Naive thymus-derived CD4-positive, alpha-beta T cell (primary cell): ENCODE results near the gene ABR. TPM values are rescaled to one million over a fixed set of nuclear protein-coding genes. Genes with fewer than 3 reads are reported as not detected.

Experiments used
- ATAC-seq: fragments of 150-1000 bp; cut with Tn5 transposase; 2 replicates; pipeline ENCODE4 v1.10.0; 2021; ENCODE audit warnings: mild to moderate bottlenecking, moderate library complexity
- CTCF ChIA-PET: fragments of 350-600 bp; sonication (Branson Sonifier 250); formaldehyde crosslinking; loops from one replicate; lab custom pipeline; 2021; ENCODE audit warnings: antibody characterized with exemption; lab: Charles Lee
- POLR2A ChIA-PET: fragments of 350-600 bp; sonication (Branson Sonifier 250); formaldehyde crosslinking; loops from one replicate; lab custom pipeline; 2021; ENCODE audit warnings: antibody characterized with exemption, inconsistent platforms; lab: Charles Lee
- DNase-seq, 9 donors: peaks; one replicate each; pipeline versions ENCODE4 v3.0.0 to v3.0.0-alpha.2; 2020 to 2022; ENCODE audit warnings: mixed read lengths in 1 of 9
- H3K27ac ChIP-seq: one replicate; pipeline ENCODE4 v1.7.0; 2013; ENCODE audit warnings: mild to moderate bottlenecking, low read depth, low read length, moderate library complexity
- H3K27me3 ChIP-seq, 2 donors: one replicate each; pipeline ENCODE4 v1.7.0; 2013; ENCODE audit warnings: low read length in 2 of 2, mild to moderate bottlenecking in 2 of 2, moderate library complexity in 2 of 2; ENCODE audit not compliant: control insufficient read depth in 2 of 2, insufficient read depth in 2 of 2
- H3K36me3 ChIP-seq, 3 experiments: 1 replicate in 2 of 3; 2 replicates in 1 of 3; pipeline ENCODE4 v1.7.0; 2013; ENCODE audit warnings: low read length in 3 of 3, mild to moderate bottlenecking in 3 of 3, moderate library complexity in 1 of 3; ENCODE audit not compliant: insufficient read depth in 3 of 3, control insufficient read depth in 2 of 3
- H3K4me1 ChIP-seq, 2 donors: one replicate each; pipeline ENCODE4 v1.7.0; 2013; ENCODE audit warnings: low read length in 2 of 2, mild to moderate bottlenecking in 2 of 2, moderate library complexity in 1 of 2; ENCODE audit not compliant: control insufficient read depth in 2 of 2, insufficient read depth in 2 of 2
- H3K4me3 ChIP-seq: 2 replicates; pipeline ENCODE4 v1.7.0; 2013; ENCODE audit warnings: mild to moderate bottlenecking, low read length
- H3K9me3 ChIP-seq, 3 experiments: 1 replicate in 2 of 3; 2 replicates in 1 of 3; pipeline ENCODE4 v1.7.0; 2013; ENCODE audit warnings: low read length in 3 of 3; ENCODE audit not compliant: control insufficient read depth in 2 of 3
- H3K27ac Mint-ChIP-seq, 9 donors: one replicate each; pipeline ENCODE4 v1.8.0; 2020 to 2022; ENCODE audit warnings: mixed read lengths in 9 of 9, mild to moderate bottlenecking in 8 of 9, moderate library complexity in 5 of 9, inconsistent platforms in 2 of 9
- H3K27me3 Mint-ChIP-seq, 5 donors: one replicate each; pipeline ENCODE4 v1.8.0; 2021 to 2022; ENCODE audit warnings: mixed read lengths in 5 of 5, mild to moderate bottlenecking in 1 of 5
- H3K36me3 Mint-ChIP-seq, 5 donors: one replicate each; pipeline ENCODE4 v1.8.0; 2020 to 2022; ENCODE audit warnings: mixed read lengths in 5 of 5, mild to moderate bottlenecking in 3 of 5, inconsistent platforms in 1 of 5
- H3K4me1 Mint-ChIP-seq, 7 donors: one replicate each; pipeline ENCODE4 v1.8.0; 2020 to 2022; ENCODE audit warnings: mixed read lengths in 7 of 7, mild to moderate bottlenecking in 3 of 7, inconsistent platforms in 1 of 7
- H3K4me3 Mint-ChIP-seq, 10 donors: one replicate each; pipeline ENCODE4 v1.8.0; 2020 to 2022; ENCODE audit warnings: mild to moderate bottlenecking in 10 of 10, mixed read lengths in 10 of 10, moderate library complexity in 6 of 10, inconsistent platforms in 2 of 10
- H3K9me3 Mint-ChIP-seq, 11 donors: one replicate each; pipeline ENCODE4 v1.8.0; 2020 to 2022; ENCODE audit warnings: mixed read lengths in 11 of 11, mild to moderate bottlenecking in 4 of 11, inconsistent platforms in 1 of 11, moderate library complexity in 1 of 11
- intact Hi-C, 2 donors: fragments of 100-400 bp; cut with micrococcal nuclease; formaldehyde crosslinking; loops; one replicate each; pipeline ENCODE4 v1.15.1; 2023
- polyA plus RNA-seq, 2 donors: library from polyadenylated mRNA; unstranded; fragments of 300-500 nt; fragmentation: Illumina TruSeq; gene quantifications; one replicate each; pipeline ENCODE4 v1.2.3, GENCODE V29; 2021
- total RNA-seq, 6 experiments: library from RNA in 5 of 6; stranded (reverse) in 5 of 6; gene quantifications; 1 replicate in 5 of 6; 2 replicates in 1 of 6; pipeline ENCODE4 v1.2.3 and lab custom pipeline; 2021 to 2026

ABR gene
- total and polyA plus RNA-seq, 7 experiments from 2014 or later = 13.1 to 152 (median 139) TPM

GRCh38 chr17:1030684-1031532 is 148.9 kb downstream of the ABR start:
- intact Hi-C loops = no loop called here
- no peaks in the 10 kb centered on the region for H3K9me3 Mint-ChIP-seq
- CTCF ChIA-PET = no interaction called here

DNA sequence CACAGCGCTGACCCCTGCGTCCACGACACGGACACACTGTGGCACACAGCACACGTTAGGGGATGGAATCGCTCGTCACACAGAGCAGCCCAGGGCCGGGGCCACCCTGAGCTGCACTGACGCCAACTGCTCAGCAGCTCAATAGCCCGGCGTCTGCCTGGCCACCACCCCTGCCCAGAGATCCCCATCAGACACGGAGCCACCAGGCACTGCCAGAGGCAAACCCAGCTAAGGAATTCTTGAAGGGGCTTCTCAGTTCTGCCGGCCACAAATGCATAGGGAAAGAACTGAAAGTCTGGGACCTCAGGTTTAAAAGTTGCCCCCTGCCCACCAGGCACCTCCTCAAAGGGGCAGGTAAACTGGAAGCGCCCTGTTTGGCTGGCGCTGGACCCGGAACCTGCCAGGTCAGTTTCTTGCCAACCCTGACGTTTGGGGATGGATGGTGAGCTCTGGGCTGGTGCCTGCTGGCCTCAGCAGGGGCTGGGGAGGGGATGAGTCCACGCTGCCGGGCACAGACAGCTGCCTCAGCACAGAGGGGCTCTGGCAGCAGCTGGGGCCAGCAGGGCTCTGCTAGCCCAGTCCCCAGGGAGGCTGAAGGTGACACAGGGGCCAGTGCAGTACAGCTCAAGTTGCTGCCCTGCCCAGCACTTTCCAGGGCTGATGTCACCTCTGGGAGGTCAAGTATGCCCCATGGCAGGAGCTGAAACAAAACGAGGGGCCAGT is 149.7 kb downstream of the ABR start:
- Mint-ChIP-seq H3K27me3 (no peaks in the 10 kb centered on the region), H3K36me3 (peaks cover 0 to 19% (median 0%) of the 10 kb centered on the region in 5 donors), H3K9me3 (no peaks in the 10 kb centered on the region), H3K4me1 (peaks cover 0 to 8% (median 0%) of the 10 kb centered on the region in 7 donors), H3K27ac (peak overlapping the region in 1 of 9 donors; percentile 22), H3K4me3 (no peak overlapping the region)
- H3K4me1 ChIP-seq = no peaks in the 10 kb centered on the region
- CTCF ChIA-PET = no interaction called here
- no peak overlapping the region for H3K27ac ChIP-seq
- no peak overlapping the region for H3K4me3 ChIP-seq
- peaks cover 0 to 48% (median 0%) of the 10 kb centered on the region in 3 experiments for H3K36me3 ChIP-seq
- H3K27me3 ChIP-seq = no peaks in the 10 kb centered on the region
- POLR2A ChIA-PET = no interaction called here
- intact Hi-C loops = no loop called here
- no peak for DNase-seq
- no peak for ATAC-seq
- no peaks in the 10 kb centered on the region for H3K9me3 ChIP-seq

More at GRCh38 chr17:1030684-1031532, 148.9 kb downstream of the ABR start:
- DNase-seq (no peak), ATAC-seq (no peak)
- H3K4me1 Mint-ChIP-seq = peaks cover 0 to 3% (median 0%) of the 10 kb centered on the region in 7 donors
- H3K27me3 Mint-ChIP-seq = no peaks in the 10 kb centered on the region
- peaks cover 0 to 48% (median 0%) of the 10 kb centered on the region in 3 experiments for H3K36me3 ChIP-seq
- no peak overlapping the region for H3K27ac Mint-ChIP-seq
- peaks cover 0 to 12% (median 0%) of the 10 kb centered on the region in 5 donors for H3K36me3 Mint-ChIP-seq
- H3K4me3 ChIP-seq = no peak overlapping the region
- H3K4me1 ChIP-seq = no peaks in the 10 kb centered on the region
- POLR2A ChIA-PET = no interaction called here
- H3K27ac ChIP-seq = no peak overlapping the region
- H3K4me3 Mint-ChIP-seq = no peak overlapping the region
- H3K9me3 ChIP-seq = no peaks in the 10 kb centered on the region
- H3K27me3 ChIP-seq = no peaks in the 10 kb centered on the region

DNA sequence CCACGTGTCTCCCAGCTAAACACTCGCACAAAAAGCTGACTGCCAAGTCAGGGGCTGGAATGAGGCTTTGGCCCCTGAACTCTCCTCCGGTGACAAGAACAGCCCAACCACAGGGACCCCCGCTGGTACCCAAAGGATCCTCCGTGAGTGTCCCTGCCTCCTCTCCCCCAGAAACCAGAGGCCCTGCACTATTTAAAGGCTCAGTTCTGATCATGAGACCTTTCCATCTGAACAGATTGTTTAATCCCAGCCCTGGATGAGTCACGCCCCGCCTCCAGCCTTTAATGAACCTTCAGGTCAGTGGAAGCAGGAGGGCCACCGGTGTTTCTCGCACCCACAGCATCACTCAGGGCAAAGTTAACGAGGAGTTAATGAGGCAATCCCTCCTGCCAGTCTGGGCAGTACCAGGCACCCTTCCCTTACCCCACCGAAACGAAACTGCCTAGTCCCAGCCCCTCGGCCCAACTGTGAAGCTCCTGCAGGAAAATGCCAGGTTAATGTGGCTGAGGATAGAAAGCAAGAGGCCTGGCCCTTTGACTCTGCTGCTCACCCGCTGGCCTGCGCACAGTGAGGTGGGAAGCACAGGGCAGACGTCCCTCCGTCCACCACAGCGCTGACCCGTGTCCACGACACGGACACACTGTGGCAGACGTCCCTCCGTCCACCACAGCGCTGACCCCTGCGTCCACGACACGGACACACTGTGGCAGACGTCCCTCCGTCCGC is 150.4 kb downstream of the ABR start:
- intact Hi-C loops = no loop called here
- POLR2A ChIA-PET = no interaction called here
- ATAC-seq = no peak
- Mint-ChIP-seq H3K27ac (peak overlapping the region in 1 of 9 donors; percentile 56), H3K4me1 (peaks cover 0 to 8% (median 0%) of the 10 kb centered on the region in 7 donors), H3K9me3 (no peaks in the 10 kb centered on the region), H3K36me3 (peaks cover 0 to 17% (median 0%) of the 10 kb centered on the region in 5 donors), H3K27me3 (no peaks in the 10 kb centered on the region), H3K4me3 (no peak overlapping the region)
- no peaks in the 10 kb centered on the region for H3K9me3 ChIP-seq
- H3K36me3 ChIP-seq = peaks cover 0 to 42% (median 0%) of the 10 kb centered on the region in 3 experiments
- H3K27me3 ChIP-seq = no peaks in the 10 kb centered on the region
- no peak overlapping the region for H3K27ac ChIP-seq
- no peak overlapping the region for H3K4me3 ChIP-seq
- DNase-seq = no peak
- CTCF ChIA-PET = no interaction called here
- no peaks in the 10 kb centered on the region for H3K4me1 ChIP-seq

DNA sequence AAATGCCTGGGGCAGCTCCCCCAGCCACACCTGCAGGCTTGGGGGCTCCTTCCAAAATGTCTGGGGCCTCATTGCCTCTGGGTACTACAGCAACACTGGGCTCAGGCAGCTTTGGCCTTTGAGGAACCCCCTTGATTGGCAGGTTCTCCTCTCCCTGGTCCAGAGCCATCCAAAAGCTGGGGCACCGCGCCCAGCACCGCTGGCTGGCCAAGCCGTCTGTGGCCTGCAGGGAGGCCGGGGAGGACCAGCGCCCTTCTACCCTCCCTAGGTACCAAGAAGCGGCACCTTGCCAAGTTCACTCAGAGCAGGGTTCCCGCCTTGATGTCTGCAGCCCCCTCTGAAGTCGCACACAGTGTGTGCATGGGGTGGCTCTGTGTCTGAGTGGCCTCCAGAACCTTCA is 152.7 kb downstream of the ABR start:
- Mint-ChIP-seq H3K27me3 (no peaks in the 10 kb centered on the region), H3K4me1 (peaks cover 0 to 8% (median 0%) of the 10 kb centered on the region in 7 donors), H3K36me3 (peaks cover 0 to 8% (median 0%) of the 10 kb centered on the region in 5 donors), H3K27ac (peak overlapping the region in 1 of 9 donors; percentile 30), H3K9me3 (no peaks in the 10 kb centered on the region), H3K4me3 (no peak overlapping the region)
- Histone ChIP-seq H3K4me1 (no peaks in the 10 kb centered on the region), H3K27ac (no peak overlapping the region), H3K27me3 (no peaks in the 10 kb centered on the region), H3K36me3 (peaks cover 0 to 21% (median 0%) of the 10 kb centered on the region in 3 experiments), H3K4me3 (no peak overlapping the region), H3K9me3 (no peaks in the 10 kb centered on the region)
- no peak for ATAC-seq
- DNase-seq = no peak
- CTCF ChIA-PET = no interaction called here
- POLR2A ChIA-PET = no interaction called here
- intact Hi-C loops = no loop called here

DNA sequence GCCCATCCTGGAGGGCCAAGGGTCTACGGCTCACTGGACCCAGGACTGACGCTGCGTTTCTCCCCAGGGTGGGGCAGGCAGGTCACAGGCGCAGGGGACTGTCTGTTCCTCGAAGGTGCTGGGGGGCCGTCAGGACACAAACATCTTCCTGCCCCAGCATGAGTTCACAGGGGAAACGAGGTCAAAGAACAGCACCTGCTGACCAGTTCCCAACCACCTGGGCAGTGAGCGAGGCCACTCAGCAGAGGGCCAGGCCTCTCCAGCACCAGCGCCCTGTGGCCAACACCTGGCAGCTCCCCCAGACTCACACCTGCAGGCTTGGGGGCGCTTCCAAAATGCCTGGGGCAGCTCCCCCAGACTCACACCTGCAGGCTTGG is 153.2 kb downstream of the ABR start:
- H3K27me3 ChIP-seq = no peaks in the 10 kb centered on the region
- ATAC-seq (no peak), DNase-seq (no peak)
- intact Hi-C loops = no loop called here
- Mint-ChIP-seq H3K4me1 (peaks cover 0 to 8% (median 0%) of the 10 kb centered on the region in 7 donors), H3K4me3 (no peak overlapping the region), H3K27ac (no peak overlapping the region), H3K9me3 (no peaks in the 10 kb centered on the region), H3K27me3 (no peaks in the 10 kb centered on the region), H3K36me3 (peaks cover 0 to 8% (median 0%) of the 10 kb centered on the region in 5 donors)
- no peaks in the 10 kb centered on the region for H3K4me1 ChIP-seq
- H3K36me3 ChIP-seq = peaks cover 0 to 21% (median 0%) of the 10 kb centered on the region in 3 experiments
- POLR2A ChIA-PET = no interaction called here
- CTCF ChIA-PET = no interaction called here
- no peak overlapping the region for H3K4me3 ChIP-seq
- H3K9me3 ChIP-seq = no peaks in the 10 kb centered on the region
- H3K27ac ChIP-seq = no peak overlapping the region

DNA sequence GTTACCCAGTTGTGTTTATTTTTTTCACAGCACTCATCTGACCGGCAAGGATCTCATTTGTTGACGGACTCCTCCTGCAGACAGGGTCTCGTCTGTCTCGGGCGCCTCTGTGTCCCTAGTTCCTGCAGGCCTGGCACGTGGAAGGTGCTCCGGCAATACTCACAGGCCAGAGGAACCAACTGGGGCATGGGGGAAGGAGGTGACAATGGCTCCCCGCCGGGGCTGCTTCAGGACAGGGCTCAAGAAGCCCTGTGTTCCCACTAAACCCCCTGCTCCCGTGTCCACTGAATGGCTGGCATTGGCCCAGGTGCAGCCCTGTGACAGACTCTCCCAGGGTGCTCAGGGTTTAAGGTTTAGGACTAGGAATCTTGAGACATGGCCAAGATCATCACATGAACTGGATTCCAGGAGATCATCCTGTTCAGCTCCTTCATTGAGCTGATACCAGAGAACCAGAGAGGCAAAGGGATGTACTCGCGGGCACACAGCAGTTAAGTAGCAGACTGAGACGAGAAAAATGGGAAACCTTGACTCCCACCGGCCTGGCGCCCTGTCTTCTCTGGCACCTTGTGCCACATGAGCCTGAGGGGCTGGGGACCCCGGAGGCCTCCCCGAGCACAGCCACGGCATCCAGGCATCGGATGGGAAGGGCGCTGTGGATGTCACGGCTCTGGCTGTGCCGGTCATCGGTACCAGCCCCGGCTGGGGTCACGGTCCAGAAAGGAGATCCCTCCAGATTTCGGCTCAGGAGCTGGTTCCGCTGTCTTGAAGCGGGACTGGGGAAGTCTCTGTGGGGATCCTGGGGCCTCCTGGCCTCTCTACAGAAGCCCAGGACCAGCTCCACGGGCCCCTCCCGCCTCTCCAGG is 153.8 kb downstream of the ABR start:
- Mint-ChIP-seq H3K9me3 (no peaks in the 10 kb centered on the region), H3K4me3 (no peak overlapping the region), H3K4me1 (peaks cover 0 to 8% (median 0%) of the 10 kb centered on the region in 7 donors), H3K27ac (peak overlapping the region in 1 of 9 donors; percentile 46), H3K27me3 (no peaks in the 10 kb centered on the region), H3K36me3 (peaks cover 0 to 8% (median 0%) of the 10 kb centered on the region in 5 donors)
- H3K27ac ChIP-seq = no peak overlapping the region
- H3K4me1 ChIP-seq = no peaks in the 10 kb centered on the region
- no peaks in the 10 kb centered on the region for H3K9me3 ChIP-seq
- intact Hi-C loops = no loop called here
- no peaks in the 10 kb centered on the region for H3K27me3 ChIP-seq
- POLR2A ChIA-PET = no interaction called here
- no peak overlapping the region for H3K4me3 ChIP-seq
- no peak for DNase-seq
- peaks cover 0 to 20% (median 0%) of the 10 kb centered on the region in 3 experiments for H3K36me3 ChIP-seq
- CTCF ChIA-PET = no interaction called here
- ATAC-seq = no peak
